Lower leg skin (tissue), 4 donors: ENCODE results near the gene TIAM2. TPM values are rescaled to one million over a fixed set of nuclear protein-coding genes. Genes with fewer than 3 reads are reported as not detected.

Source experiments
- DNase-seq, 2 donors: peaks; one replicate each; pipeline ENCODE4 v3.0.0-alpha.2; 2019; ENCODE audit warnings: low spot score in 2 of 2
- H3K4me3 ChIP-seq: fragments of 200-600 bp; sonication (generic); 2 replicates; pipeline ENCODE4 v1.5.1; 2017; ENCODE audit warnings: mild to moderate bottlenecking, low read depth; ENCODE audit not compliant: poor library complexity, severe bottlenecking
- POLR2A ChIP-seq, 2 donors: fragments of 450-650 bp; IDR thresholded peaks; one replicate each; pipeline ENCODE4 v1.6.1; 2016 to 2017; ENCODE audit warnings: antibody characterized with exemption in 2 of 2, mild to moderate bottlenecking in 1 of 2, moderate library complexity in 1 of 2
- WGBS, 2 donors: methylation state at CpG; one replicate each; pipeline ENCODE4 v1.1.5; 2018; 5-methylcytosine and 5-hydroxymethylcytosine counted together
- intact Hi-C: fragments of 100-400 bp; cut with DNase I; formaldehyde crosslinking; loops from one replicate; pipeline ENCODE4 v1.15.0; 2023; ENCODE audit warnings: low total_unique reads
- total RNA-seq, 4 donors: library from RNA; depleted of rRNA; stranded (reverse); fragments of >200 nt; gene quantifications; one replicate each; pipeline ENCODE4 v1.1.0, GENCODE V29; 2016
- TF ChIP-seq, protein P1 (sequence below), 3 donors: fragments of 450-650 bp; IDR thresholded peaks; one replicate each; pipeline ENCODE4 v1.5.1; 2016; ENCODE audit warnings: antibody characterized with exemption in 3 of 3, mild to moderate bottlenecking in 3 of 3, moderate library complexity in 2 of 3

Gene TIAM2
- total RNA-seq, 4 donors from 2014 or later, result 5.4 to 11.0 (median 7.4) TPM

DNA sequence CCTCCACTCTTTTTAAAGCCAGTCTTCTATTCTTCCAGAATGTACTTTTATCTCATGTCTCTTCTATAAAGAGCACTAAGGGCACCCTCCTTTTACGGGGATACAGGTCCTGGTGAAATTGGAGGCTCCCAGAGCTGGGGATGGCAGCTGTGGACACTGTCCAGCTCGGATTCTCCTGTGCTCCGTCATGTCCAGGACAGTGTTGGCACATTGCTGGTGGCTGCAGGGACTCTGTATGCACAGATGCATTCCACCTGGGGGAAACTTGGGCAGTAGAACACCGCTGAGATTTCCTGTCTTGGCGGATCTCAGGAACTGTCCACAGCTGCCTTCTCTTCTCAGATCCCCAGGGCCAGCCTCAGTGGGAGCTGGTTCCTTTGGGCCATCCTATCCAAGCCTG, 212.1 kb downstream of the TIAM2 start:
- 81 to 83% methylated on average over 5 of the region's 5 CpGs for WGBS, 2 donors
- DNase-seq, result no peak

DNA sequence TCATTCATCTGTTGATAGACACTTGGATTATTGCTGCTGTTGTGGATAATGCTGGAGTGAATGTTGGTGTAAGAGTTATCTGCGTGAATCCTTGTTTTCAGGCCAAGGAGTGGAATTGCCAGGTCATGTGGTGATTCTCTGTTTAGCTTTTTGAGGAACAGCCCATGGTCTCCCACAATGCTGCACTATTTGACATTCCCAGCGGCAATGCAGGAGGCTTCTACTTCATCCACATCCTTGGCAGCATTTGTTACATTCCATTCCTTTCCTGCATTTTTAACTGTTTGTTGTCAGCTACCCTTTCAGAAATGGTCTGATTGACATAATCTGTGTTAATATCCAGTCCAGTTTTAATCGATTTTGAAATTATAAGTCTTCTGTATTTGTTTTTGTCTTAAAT, 217.0 kb downstream of the TIAM2 start:
- TF ChIP-seq, protein P1, sequence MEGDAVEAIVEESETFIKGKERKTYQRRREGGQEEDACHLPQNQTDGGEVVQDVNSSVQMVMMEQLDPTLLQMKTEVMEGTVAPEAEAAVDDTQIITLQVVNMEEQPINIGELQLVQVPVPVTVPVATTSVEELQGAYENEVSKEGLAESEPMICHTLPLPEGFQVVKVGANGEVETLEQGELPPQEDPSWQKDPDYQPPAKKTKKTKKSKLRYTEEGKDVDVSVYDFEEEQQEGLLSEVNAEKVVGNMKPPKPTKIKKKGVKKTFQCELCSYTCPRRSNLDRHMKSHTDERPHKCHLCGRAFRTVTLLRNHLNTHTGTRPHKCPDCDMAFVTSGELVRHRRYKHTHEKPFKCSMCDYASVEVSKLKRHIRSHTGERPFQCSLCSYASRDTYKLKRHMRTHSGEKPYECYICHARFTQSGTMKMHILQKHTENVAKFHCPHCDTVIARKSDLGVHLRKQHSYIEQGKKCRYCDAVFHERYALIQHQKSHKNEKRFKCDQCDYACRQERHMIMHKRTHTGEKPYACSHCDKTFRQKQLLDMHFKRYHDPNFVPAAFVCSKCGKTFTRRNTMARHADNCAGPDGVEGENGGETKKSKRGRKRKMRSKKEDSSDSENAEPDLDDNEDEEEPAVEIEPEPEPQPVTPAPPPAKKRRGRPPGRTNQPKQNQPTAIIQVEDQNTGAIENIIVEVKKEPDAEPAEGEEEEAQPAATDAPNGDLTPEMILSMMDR (IDR thresholded peaks at IDR 0.05), result no peak
- TF ChIP-seq POLR2A (IDR thresholded peaks at IDR 0.05), result no peak
- no peak overlapping the region for H3K4me3 ChIP-seq
- intact Hi-C loops, result no loop called here
- WGBS, 2 donors, result 57 to 66% methylated on average over 3 of the region's 3 CpGs
- DNase-seq, result no peak

More for the DNA sequence above, 212.1 kb downstream of the TIAM2 start:
- intact Hi-C loops, result no loop called here
- no peak overlapping the region for H3K4me3 ChIP-seq
- TF ChIP-seq POLR2A (IDR thresholded peaks at IDR 0.05), result no peak
- TF ChIP-seq, protein P1 (IDR thresholded peaks at IDR 0.05), result no peak

DNA sequence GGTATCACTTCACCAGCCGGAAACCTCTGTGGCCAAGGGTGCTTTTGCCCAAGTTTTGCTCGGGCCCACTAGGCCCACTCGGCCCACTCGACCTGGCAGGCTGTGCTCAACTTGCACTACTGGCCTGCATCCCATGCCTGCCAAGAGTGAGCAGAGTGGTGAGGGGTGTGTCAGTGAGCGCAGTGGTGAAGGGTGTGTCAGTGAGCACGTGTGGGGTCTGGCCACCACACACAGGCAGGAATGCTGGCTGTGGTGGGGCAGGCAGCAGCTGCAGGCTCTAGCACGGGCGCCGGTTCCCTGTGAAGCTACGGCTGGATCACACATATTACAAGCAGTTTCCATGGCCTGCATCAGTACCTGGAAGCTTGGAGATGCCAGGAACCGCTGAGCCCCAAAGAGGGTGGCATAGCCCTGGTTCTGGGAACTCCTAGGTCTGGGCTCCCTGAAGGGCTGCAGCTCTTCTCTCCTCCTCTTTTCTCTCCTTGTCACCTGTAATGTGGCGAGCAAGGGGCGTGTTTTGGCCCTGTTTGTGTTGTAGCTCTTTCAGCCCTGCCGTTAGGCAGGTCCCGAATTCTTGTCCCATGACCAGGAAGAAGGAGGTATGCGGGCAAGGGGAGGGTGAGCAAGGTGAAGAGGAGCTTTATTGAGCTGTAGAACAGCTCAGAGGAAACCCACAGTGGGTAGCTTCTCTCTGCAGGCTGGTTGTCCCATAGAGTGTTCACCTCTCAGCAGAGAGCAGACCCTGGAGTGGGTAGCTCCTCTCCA, 217.7 kb downstream of the TIAM2 start:
- no peak for DNase-seq
- intact Hi-C loops, result no loop called here
- no peak for TF ChIP-seq POLR2A (IDR thresholded peaks at IDR 0.05)
- TF ChIP-seq, protein P1 (IDR thresholded peaks at IDR 0.05), result no peak
- 55 to 68% methylated on average over 16 of the region's 16 CpGs for WGBS, 2 donors
- no peak overlapping the region for H3K4me3 ChIP-seq

DNA sequence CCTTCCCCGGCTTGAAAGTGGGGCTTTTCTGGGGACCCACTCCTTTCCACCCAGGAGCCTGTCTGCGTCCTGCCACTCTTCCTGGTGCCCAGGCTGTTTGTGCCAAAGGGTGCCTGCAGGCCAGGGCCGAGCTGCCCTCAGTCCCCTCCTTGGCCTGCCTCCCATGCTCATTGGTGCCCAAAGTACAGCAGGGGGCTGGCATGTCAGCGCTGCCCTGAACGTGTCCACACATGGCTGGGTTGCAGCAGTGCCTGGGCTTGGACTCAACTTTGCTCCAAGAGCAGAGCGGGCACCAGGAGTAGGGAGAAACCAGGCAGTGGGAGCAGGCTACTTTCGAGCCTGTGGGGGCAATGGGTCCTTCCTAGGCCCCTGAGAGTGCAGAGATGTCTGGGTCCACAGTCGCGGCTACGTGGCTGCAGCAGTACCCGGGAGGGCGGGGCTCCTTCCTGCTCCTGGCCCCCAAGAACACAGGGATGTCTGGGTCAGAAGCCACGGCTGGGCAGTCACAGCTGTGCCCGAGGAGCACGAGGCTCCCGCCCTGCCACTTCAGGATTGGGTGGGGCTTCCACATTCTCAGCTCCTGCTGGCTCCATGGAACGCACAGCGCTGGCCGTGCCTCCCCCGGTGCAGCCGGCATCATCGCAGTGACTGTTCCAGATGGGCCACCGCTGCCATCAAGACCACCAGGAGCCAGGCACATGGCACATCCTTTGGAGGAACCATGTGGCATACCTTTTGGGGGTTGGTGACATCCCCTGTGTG, 218.7 kb downstream of the TIAM2 start:
- intact Hi-C loops, result no loop called here
- DNase-seq, result no peak
- TF ChIP-seq, protein P1 (IDR thresholded peaks at IDR 0.05), result no peak
- no peak for TF ChIP-seq POLR2A (IDR thresholded peaks at IDR 0.05)
- H3K4me3 ChIP-seq, result no peak overlapping the region
- 77 to 81% methylated on average over 19 to 22 of the region's 23 CpGs for WGBS, 2 donors

DNA sequence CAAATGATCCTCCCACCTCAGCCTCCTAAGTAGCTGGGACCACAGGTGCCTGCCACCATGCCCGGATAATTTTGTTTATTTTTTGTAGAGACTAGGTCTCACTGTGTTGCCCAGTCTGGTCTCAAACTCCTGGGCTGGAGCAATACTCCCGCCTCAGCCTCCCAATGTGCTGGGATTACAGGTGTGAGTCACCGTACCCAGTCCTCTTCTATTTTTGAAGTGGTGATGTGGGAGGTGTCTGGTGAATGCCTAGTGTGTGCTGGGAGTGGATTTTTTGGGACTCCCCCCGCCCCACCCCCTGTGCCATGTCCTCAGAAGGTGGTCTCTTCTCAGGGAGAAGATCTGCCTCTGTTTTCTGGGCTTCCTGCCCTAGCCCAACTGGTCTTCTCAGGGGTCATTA, 220.8 kb downstream of the TIAM2 start:
- WGBS, 2 donors, result 92 to 93% methylated on average over 4 of the region's 4 CpGs
- DNase-seq, result no peak
- intact Hi-C loops, result no loop called here
- H3K4me3 ChIP-seq, result no peak overlapping the region
- TF ChIP-seq, protein P1 (IDR thresholded peaks at IDR 0.05), result no peak
- no peak for TF ChIP-seq POLR2A (IDR thresholded peaks at IDR 0.05)
